Measurements from ENCODE around the gene GRID1.

- TF ChIP-seq CTCF (IDR thresholded peaks at IDR 0.05) = no peak
- no peak for TF ChIP-seq POLR2A (IDR thresholded peaks at IDR 0.05)
These were observed 174.9 kb downstream of the GRID1 start for GRCh38 chr10:86191686-86192085.

Measured in thyroid gland (tissue), 4 donors.